Measurements from ENCODE around the gene CNGA3. TPM values are rescaled to one million over a fixed set of nuclear protein-coding genes. Genes with fewer than 3 reads are reported as not detected.

CNGA3 gene
- total and polyA plus RNA-seq, 2 of the 8 experiments (the other 6 are each of a cell fraction or from before 2014, with no cell fraction given), result 0.02 TPM; not detected in 1

- Histone ChIP-seq H2BK20ac (ENCODE audit: low read length) (no peak overlapping the region), H2BK15ac (ENCODE audit: low read length) (no peak overlapping the region), H2BK5ac (ENCODE audit: low read depth, low read length) (no peak overlapping the region), H2AFZ (ENCODE audit: low read length) (no peak overlapping the region), H3K79me1 (ENCODE audit: low read depth, low read length) (no peaks in the 10 kb centered on the region), H3K18ac (ENCODE audit: extremely low read depth, low read length) (no peak overlapping the region), H3K14ac (ENCODE audit: insufficient read length) (no peak overlapping the region), H3K23me2 (ENCODE audit: low read depth, low read length) (no peaks in the 10 kb centered on the region), H3K9ac (replicated peaks in 1 of 4; ENCODE audit: extremely low read depth in 1 of 4, low read depth in 3 of 4, low read length in 3 of 4) (no peak overlapping the region), H2BK12ac (ENCODE audit: low read depth, low read length) (no peak overlapping the region), H4K20me1 (replicated peaks in 1 of 2; ENCODE audit: control insufficient read depth in 1 of 2, insufficient read depth in 2 of 2, low read length in 2 of 2) (no peaks in the 10 kb centered on the region), H2BK120ac (replicated peaks; ENCODE audit: low read depth, low read length) (no peak overlapping the region), H3K79me2 (ENCODE audit: control insufficient read depth in 1 of 2, insufficient read depth in 2 of 2, low read length in 2 of 2) (no peaks in the 10 kb centered on the region), H4K91ac (replicated peaks; ENCODE audit: insufficient read length, low read length) (no peak overlapping the region), H3K23ac (ENCODE audit: insufficient read length) (no peak overlapping the region), H3K4me3 (ENCODE audit: extremely low read depth in 1 of 4, insufficient read depth in 2 of 4, low read depth in 3 of 4, low read length in 4 of 4) (no peak overlapping the region), H4K5ac (ENCODE audit: insufficient read length, low read depth, low read length) (no peak overlapping the region), H3K4me1 (replicated peaks in 1 of 4; ENCODE audit: control insufficient read depth in 3 of 4, insufficient read depth in 4 of 4, low read length in 3 of 4) (no peaks in the 10 kb centered on the region; a peak in 1 of 7 replicates), H3K9me3 (ENCODE audit: insufficient read depth in 2 of 2, low read depth in 1 of 2, low read length in 1 of 2) (no peaks in the 10 kb centered on the region), H3K36me3 (ENCODE audit: control insufficient read depth in 2 of 4, insufficient read depth in 4 of 4, low read length in 3 of 4) (no peaks in the 10 kb centered on the region), H3K27ac (ENCODE audit: low read depth, low read length) (no peak overlapping the region), H3K27me3 (replicated peaks in 1 of 4; ENCODE audit: control insufficient read depth in 3 of 4, extremely low read depth in 1 of 4, insufficient read depth in 3 of 4, low read length in 3 of 4) (no peaks in the 10 kb centered on the region), H3K4me2 (ENCODE audit: insufficient read depth in 1 of 2, low read depth in 2 of 2, low read length in 2 of 2) (no peak overlapping the region), H3K4ac (replicated peaks; ENCODE audit: insufficient read length, low read depth, low read length) (no peak overlapping the region), H3K56ac (replicated peaks; ENCODE audit: insufficient read length, low read depth, low read length) (no peak overlapping the region), H2AK5ac (ENCODE audit: low read depth, low read length) (no peak overlapping the region), H4K8ac (ENCODE audit: extremely low read depth, insufficient read depth, low read length) (no peak overlapping the region)
- ChIA-PET POLR2A (ENCODE audit: partially characterized antibody) (no interaction called here), CTCF (ENCODE audit: partially characterized antibody) (no interaction called here)
- 85% methylated on average over 5 of the region's 5 CpGs; no CpG with 5 or more reads in 1 of the 2 experiments for WGBS, 2 experiments (ENCODE audit: extremely low coverage in 1 of 2, insufficient coverage in 1 of 2, insufficient read length in 1 of 2, insufficient replicate concordance in 2 of 2, low coverage in 1 of 2, low lambda C conversion rate in 2 of 2, missing lambda C conversion rate in 1 of 2)
- TF ChIP-seq RXRA (IDR thresholded peaks at IDR 0.05; ENCODE audit: insufficient read depth, low read depth, low read length) (no peak), KDM1A (IDR thresholded peaks at IDR 0.05; ENCODE audit: borderline replicate concordance, low read length) (0 out of 2 replicates have a peak, but pooled peaks have one; percentile 36)
- DNase-seq (ENCODE audit: low read depth in 1 of 2, low spot score in 2 of 2) (peak in 1 of 2 experiments; percentile 32), FAIRE-seq (no peak)
Measured at GRCh38 chr2:98372579-98372978, 26.3 kb downstream of the CNGA3 start.
